H9 (cell line): ENCODE results near the gene NEK5. TPM values are rescaled to one million over a fixed set of nuclear protein-coding genes. Genes with fewer than 3 reads are reported as not detected.

ENCODE experiments used
- DNase-seq: peaks from one replicate; pipeline ENCODE4 v3.0.0-alpha.2; 2017
- H2AFZ ChIP-seq: one replicate; pipeline ENCODE4 v1.6.1; 2013; ENCODE audit warnings: mild to moderate bottlenecking, low read length, control low read depth, moderate library complexity
- H2AK5ac ChIP-seq: 2 replicates; pipeline ENCODE4 v1.6.1; 2013; ENCODE audit warnings: low read length, control low read depth, mixed read lengths; ENCODE audit not compliant: insufficient read length
- H2BK120ac ChIP-seq: one replicate; pipeline ENCODE4 v1.6.1; 2013; ENCODE audit warnings: low read depth, mild to moderate bottlenecking, low read length, control low read depth, inconsistent platforms; ENCODE audit not compliant: poor library complexity, severe bottlenecking
- H2BK12ac ChIP-seq: 2 replicates; pipeline ENCODE4 v1.6.1; 2013; ENCODE audit warnings: low read length, control low read depth, mixed read lengths, low read depth; ENCODE audit not compliant: insufficient read length
- H2BK15ac ChIP-seq: 2 replicates; pipeline ENCODE4 v1.6.1; 2013; ENCODE audit warnings: low read depth, low read length, control low read depth
- H2BK20ac ChIP-seq: one replicate; pipeline ENCODE4 v1.6.1; 2013; ENCODE audit warnings: low read depth, mild to moderate bottlenecking, low read length, control low read depth, inconsistent platforms; ENCODE audit not compliant: poor library complexity, severe bottlenecking
- H2BK5ac ChIP-seq: 2 replicates; pipeline ENCODE4 v1.6.1; 2013; ENCODE audit warnings: low read length, control low read depth, mixed read lengths; ENCODE audit not compliant: insufficient read length
- H3K14ac ChIP-seq: 2 replicates; pipeline ENCODE4 v1.6.1; 2013; ENCODE audit warnings: low read length, control low read depth; ENCODE audit not compliant: insufficient read depth
- H3K18ac ChIP-seq: 2 replicates; pipeline ENCODE4 v1.6.1; 2013; ENCODE audit warnings: low read depth, mild to moderate bottlenecking, mixed read lengths, low read length, control low read depth; ENCODE audit not compliant: insufficient read length
- H3K23ac ChIP-seq: 2 replicates; pipeline ENCODE4 v1.6.1; 2013; ENCODE audit warnings: low read length, control low read depth, mixed read lengths, low read depth; ENCODE audit not compliant: insufficient read length
- H3K23me2 ChIP-seq: 2 replicates; pipeline ENCODE4 v1.6.1; 2013; ENCODE audit warnings: low read depth, mild to moderate bottlenecking, mixed read lengths, low read length, control low read depth; ENCODE audit not compliant: insufficient read length, poor library complexity, severe bottlenecking
- H3K27ac ChIP-seq: 2 replicates; pipeline ENCODE4 v1.5.1; 2013; ENCODE audit warnings: low read length, control low read depth, mixed read lengths, low read depth; ENCODE audit not compliant: insufficient read length
- H3K27me3 ChIP-seq: 2 replicates; pipeline ENCODE4 v1.6.1; 2013; ENCODE audit warnings: low read length, control low read depth, inconsistent platforms; ENCODE audit not compliant: insufficient read depth
- H3K4ac ChIP-seq: 2 replicates; pipeline ENCODE4 v1.6.1; 2013; ENCODE audit warnings: low read depth, mild to moderate bottlenecking, control low read depth, inconsistent platforms, low read length, moderate library complexity
- H3K4me1 ChIP-seq: 2 replicates; pipeline ENCODE4 v1.6.1; 2013; ENCODE audit warnings: low read length, control low read depth, inconsistent platforms; ENCODE audit not compliant: insufficient read depth
- H3K4me2 ChIP-seq: 2 replicates; pipeline ENCODE4 v1.6.1; 2013; ENCODE audit warnings: low read length, control low read depth, mixed read lengths; ENCODE audit not compliant: insufficient read length, insufficient read depth
- H3K56ac ChIP-seq: 2 replicates; pipeline ENCODE4 v1.6.1; 2013; ENCODE audit warnings: low read depth, mild to moderate bottlenecking, mixed read lengths, low read length, control low read depth; ENCODE audit not compliant: insufficient read length
- H3K79me1 ChIP-seq: 2 replicates; pipeline ENCODE4 v1.6.1; 2013; ENCODE audit warnings: low read depth, mild to moderate bottlenecking, moderate library complexity, low read length, control low read depth, inconsistent platforms; ENCODE audit not compliant: insufficient read depth, poor library complexity, severe bottlenecking
- H3K79me2 ChIP-seq: 2 replicates; pipeline ENCODE4 v1.6.1; 2013; ENCODE audit warnings: low read length, control low read depth, inconsistent platforms; ENCODE audit not compliant: insufficient read depth
- H3K9ac ChIP-seq: 2 replicates; pipeline ENCODE4 v1.6.1; 2013; ENCODE audit warnings: low read length, control low read depth, mixed read lengths; ENCODE audit not compliant: insufficient read length; ENCODE audit errors: extremely low read depth
- H3K9me3 ChIP-seq: one replicate; pipeline ENCODE4 v1.6.1; 2013; ENCODE audit warnings: low read depth, low read length, inconsistent platforms; ENCODE audit not compliant: control insufficient read depth
- H3T11ph ChIP-seq: one replicate; pipeline ENCODE4 v1.6.1; 2013; ENCODE audit warnings: mild to moderate bottlenecking, low read length, control low read depth, inconsistent platforms
- H4K20me1 ChIP-seq: one replicate; pipeline ENCODE4 v1.6.1; 2013; ENCODE audit not compliant: control insufficient read depth, insufficient read length, insufficient read depth
- H4K5ac ChIP-seq: 2 replicates; pipeline ENCODE4 v1.6.1; 2013; ENCODE audit warnings: low read depth, mild to moderate bottlenecking, mixed read lengths, low read length, control low read depth; ENCODE audit not compliant: insufficient read length
- H4K8ac ChIP-seq: replicated peaks from 2 replicates; pipeline ENCODE4 v1.6.1; 2013; ENCODE audit warnings: low read length, control low read depth, mixed read lengths, low read depth; ENCODE audit not compliant: insufficient read length
- H4K91ac ChIP-seq: 2 replicates; pipeline ENCODE4 v1.6.1; 2013; ENCODE audit warnings: low read depth, mild to moderate bottlenecking, moderate library complexity, mixed read lengths, low read length, control low read depth; ENCODE audit not compliant: insufficient read length
- H3K27ac Mint-ChIP-seq, 3 experiments: 2 replicates in 2 of 3; 3 replicates in 1 of 3; pipeline ENCODE4 v1.8.0; 2020 to 2021; ENCODE audit warnings: mixed read lengths in 3 of 3, mild to moderate bottlenecking in 1 of 3, moderate library complexity in 1 of 3
- H3K27me3 Mint-ChIP-seq: 2 replicates; pipeline ENCODE4 v1.8.0; 2021; ENCODE audit warnings: low read depth, mild to moderate bottlenecking, moderate library complexity, mixed read lengths
- H3K36me3 Mint-ChIP-seq, 3 experiments: 2 replicates in 2 of 3; 3 replicates in 1 of 3; pipeline ENCODE4 v1.8.0; 2020 to 2021; ENCODE audit warnings: low read depth in 3 of 3, mixed read lengths in 3 of 3; ENCODE audit not compliant: insufficient read depth in 1 of 3
- H3K4me1 Mint-ChIP-seq, 2 experiments: 2 replicates each; pipeline ENCODE4 v1.8.0; 2020; ENCODE audit warnings: mixed read lengths in 2 of 2
- H3K4me3 Mint-ChIP-seq, 2 experiments: 2 replicates in 1 of 2; 3 replicates in 1 of 2; pipeline ENCODE4 v1.8.0; 2020 to 2021; ENCODE audit warnings: mild to moderate bottlenecking in 2 of 2, mixed read lengths in 2 of 2, moderate library complexity in 1 of 2
- H3K9me3 Mint-ChIP-seq, 2 experiments: 2 replicates in 1 of 2; 3 replicates in 1 of 2; pipeline ENCODE4 v1.8.0; 2020; ENCODE audit warnings: mild to moderate bottlenecking in 2 of 2, mixed read lengths in 2 of 2, moderate library complexity in 1 of 2
- CTCF ChIP-seq: fragments of 200-600 bp; sonication (generic); conservative IDR thresholded peaks from 3 replicates; pipeline ENCODE4 v1.8.0; 2021; ENCODE audit warnings: antibody characterized with exemption, mild to moderate bottlenecking
- WGBS: extraction: QIAGEN DNeasy Blood & Tissue Kit; methylation state at CpG from one replicate; pipeline ENCODE4 v1.1.7; 2013; ENCODE audit warnings: missing lambda C conversion rate, low lambda C conversion rate, mixed read lengths; ENCODE audit not compliant: insufficient read length; ENCODE audit errors: extremely low coverage; 5-methylcytosine and 5-hydroxymethylcytosine counted together
- total RNA-seq: library from RNA; stranded (reverse); gene quantifications from 2 replicates; pipeline ENCODE4 v1.2.1, GENCODE V29; 2021

Gene NEK5
- total RNA-seq, 1 experiment from 2014 or later: 0.26 TPM

GRCh38 chr13:52155177-52155576 lies 26.3 kb upstream of the NEK5 start:
- no peak overlapping the region for H2BK15ac ChIP-seq
- H2BK120ac ChIP-seq: no peak overlapping the region
- no peak overlapping the region for H2BK12ac ChIP-seq
- Mint-ChIP-seq H3K27me3 (peaks cover 9% of the 10 kb centered on the region), H3K4me1 (peaks cover 17 to 19% of the 10 kb centered on the region in 2 experiments), H3K4me3 (no peak overlapping the region), H3K9me3 (peaks cover 0 to 6% of the 10 kb centered on the region in 2 experiments; a peak in 3 of 5 replicates), H3K36me3 (peaks cover 5 to 12% (median 9%) of the 10 kb centered on the region in 3 experiments; a peak in 6 of 7 replicates), H3K27ac (no peak overlapping the region)
- H4K91ac ChIP-seq: no peak overlapping the region
- no peak overlapping the region for H3K14ac ChIP-seq
- no peak overlapping the region for H2AK5ac ChIP-seq
- no CpG with 5 or more reads among the region's 1 CpG for WGBS
- TF ChIP-seq CTCF: no peak
- H3K9ac ChIP-seq: no peak overlapping the region
- H3K23me2 ChIP-seq: peaks cover 5% of the 10 kb centered on the region
- no peaks in the 10 kb centered on the region for H3K9me3 ChIP-seq
- peaks cover 3% of the 10 kb centered on the region; the same call in 1 of the 2 replicates for H3K4me1 ChIP-seq
- DNase-seq: no peak
- H4K5ac ChIP-seq: no peak overlapping the region
- H3K79me2 ChIP-seq: no peaks in the 10 kb centered on the region
- H2AFZ ChIP-seq: no peak overlapping the region
- H4K20me1 ChIP-seq: no peaks in the 10 kb centered on the region
- H3K56ac ChIP-seq: no peak overlapping the region
- H3K27me3 ChIP-seq: no peaks in the 10 kb centered on the region; the same call in 1 of the 2 replicates
- H2BK20ac ChIP-seq: no peak overlapping the region
- H2BK5ac ChIP-seq: no peak overlapping the region
- H3K23ac ChIP-seq: no peak overlapping the region
- H3K4me2 ChIP-seq: no peak overlapping the region
- H3K27ac ChIP-seq: no peak overlapping the region
- H3K18ac ChIP-seq: no peak overlapping the region
- no peak overlapping the region for H3T11ph ChIP-seq
- H4K8ac ChIP-seq: no peak overlapping the region
- H3K79me1 ChIP-seq: no peaks in the 10 kb centered on the region
- H3K4ac ChIP-seq: no peak overlapping the region
